Esophagus muscularis mucosa (tissue), 3 donors: Measurements from ENCODE around the gene BCAS3.

Source experiments
- POLR2A ChIP-seq: fragments of 450-650 bp; IDR thresholded peaks from one replicate; pipeline ENCODE4 v1.6.1; 2017; ENCODE audit warnings: antibody characterized with exemption, moderate library complexity, mild to moderate bottlenecking, low read depth
- TF ChIP-seq, protein P1 (sequence below), 3 experiments: fragments of 200-600 bp in 2 of 3; fragments of 450-650 bp in 1 of 3; sonication (generic) in 2 of 3; IDR thresholded peaks; one replicate each; pipeline ENCODE4 v1.5.1; 2017 to 2019; ENCODE audit warnings: antibody characterized with exemption in 3 of 3, mild to moderate bottlenecking in 2 of 3, moderate library complexity in 1 of 3

DNA sequence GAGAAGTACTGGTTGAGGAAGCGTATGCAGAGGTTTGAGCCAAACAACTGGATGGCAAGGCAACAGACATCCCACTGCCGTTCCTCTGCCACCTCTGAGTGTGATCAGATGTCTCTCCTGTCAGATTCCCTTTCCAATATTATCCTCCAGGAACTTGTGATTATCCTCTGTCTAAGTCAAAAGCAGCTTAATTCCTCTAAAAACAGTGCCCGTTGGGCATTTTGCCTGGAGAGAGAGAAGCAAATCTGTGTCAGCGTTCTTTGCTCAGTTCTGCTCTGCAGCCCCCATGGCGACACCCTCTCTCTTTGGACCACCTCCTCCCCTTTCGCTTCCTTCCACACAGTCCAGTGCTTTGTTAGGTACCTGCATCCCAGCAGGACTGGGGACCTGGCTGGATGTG, 665.9 kb downstream of the BCAS3 start:
- TF ChIP-seq, protein P1, sequence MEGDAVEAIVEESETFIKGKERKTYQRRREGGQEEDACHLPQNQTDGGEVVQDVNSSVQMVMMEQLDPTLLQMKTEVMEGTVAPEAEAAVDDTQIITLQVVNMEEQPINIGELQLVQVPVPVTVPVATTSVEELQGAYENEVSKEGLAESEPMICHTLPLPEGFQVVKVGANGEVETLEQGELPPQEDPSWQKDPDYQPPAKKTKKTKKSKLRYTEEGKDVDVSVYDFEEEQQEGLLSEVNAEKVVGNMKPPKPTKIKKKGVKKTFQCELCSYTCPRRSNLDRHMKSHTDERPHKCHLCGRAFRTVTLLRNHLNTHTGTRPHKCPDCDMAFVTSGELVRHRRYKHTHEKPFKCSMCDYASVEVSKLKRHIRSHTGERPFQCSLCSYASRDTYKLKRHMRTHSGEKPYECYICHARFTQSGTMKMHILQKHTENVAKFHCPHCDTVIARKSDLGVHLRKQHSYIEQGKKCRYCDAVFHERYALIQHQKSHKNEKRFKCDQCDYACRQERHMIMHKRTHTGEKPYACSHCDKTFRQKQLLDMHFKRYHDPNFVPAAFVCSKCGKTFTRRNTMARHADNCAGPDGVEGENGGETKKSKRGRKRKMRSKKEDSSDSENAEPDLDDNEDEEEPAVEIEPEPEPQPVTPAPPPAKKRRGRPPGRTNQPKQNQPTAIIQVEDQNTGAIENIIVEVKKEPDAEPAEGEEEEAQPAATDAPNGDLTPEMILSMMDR (IDR thresholded peaks at IDR 0.05): no peak
- no peak for TF ChIP-seq POLR2A
